Astrocyte of the cerebellum (primary cell): Measurements from ENCODE around the gene EIF4A2.
"Not testable (repeated sequence)": the region's sequence is repeated elsewhere in the genome, so short reads cannot be mapped to it uniquely, and the experiment has no call there.

Experiments
- DNase-seq: peaks from one replicate; pipeline ENCODE4 v3.0.0-alpha.2; 2011; ENCODE audit warnings: low read depth
- H3K4me3 ChIP-seq: 2 replicates; pipeline ENCODE4 v1.5.1; 2011; ENCODE audit warnings: mild to moderate bottlenecking, low read depth, low read length, moderate library complexity
- in situ Hi-C: cut with HindIII; loops from 2 replicates; pipeline ENCODE4 v1.10.0; 2017; ENCODE audit warnings: low sequenced_read_pairs
- TF ChIP-seq, protein P1 (sequence below): IDR thresholded peaks from 2 replicates; pipeline ENCODE4 v1.5.1; 2012; ENCODE audit warnings: low read length, low read depth, moderate library complexity, mild to moderate bottlenecking; ENCODE audit errors: missing control alignments

EIF4A2 gene

GRCh38 chr3:186818956-186819355 lies 35.6 kb downstream of the EIF4A2 start:
- in situ Hi-C loops: no loop called here
- no peak for DNase-seq
- TF ChIP-seq, protein P1, sequence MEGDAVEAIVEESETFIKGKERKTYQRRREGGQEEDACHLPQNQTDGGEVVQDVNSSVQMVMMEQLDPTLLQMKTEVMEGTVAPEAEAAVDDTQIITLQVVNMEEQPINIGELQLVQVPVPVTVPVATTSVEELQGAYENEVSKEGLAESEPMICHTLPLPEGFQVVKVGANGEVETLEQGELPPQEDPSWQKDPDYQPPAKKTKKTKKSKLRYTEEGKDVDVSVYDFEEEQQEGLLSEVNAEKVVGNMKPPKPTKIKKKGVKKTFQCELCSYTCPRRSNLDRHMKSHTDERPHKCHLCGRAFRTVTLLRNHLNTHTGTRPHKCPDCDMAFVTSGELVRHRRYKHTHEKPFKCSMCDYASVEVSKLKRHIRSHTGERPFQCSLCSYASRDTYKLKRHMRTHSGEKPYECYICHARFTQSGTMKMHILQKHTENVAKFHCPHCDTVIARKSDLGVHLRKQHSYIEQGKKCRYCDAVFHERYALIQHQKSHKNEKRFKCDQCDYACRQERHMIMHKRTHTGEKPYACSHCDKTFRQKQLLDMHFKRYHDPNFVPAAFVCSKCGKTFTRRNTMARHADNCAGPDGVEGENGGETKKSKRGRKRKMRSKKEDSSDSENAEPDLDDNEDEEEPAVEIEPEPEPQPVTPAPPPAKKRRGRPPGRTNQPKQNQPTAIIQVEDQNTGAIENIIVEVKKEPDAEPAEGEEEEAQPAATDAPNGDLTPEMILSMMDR: no peak
- no peak overlapping the region for H3K4me3 ChIP-seq

DNA sequence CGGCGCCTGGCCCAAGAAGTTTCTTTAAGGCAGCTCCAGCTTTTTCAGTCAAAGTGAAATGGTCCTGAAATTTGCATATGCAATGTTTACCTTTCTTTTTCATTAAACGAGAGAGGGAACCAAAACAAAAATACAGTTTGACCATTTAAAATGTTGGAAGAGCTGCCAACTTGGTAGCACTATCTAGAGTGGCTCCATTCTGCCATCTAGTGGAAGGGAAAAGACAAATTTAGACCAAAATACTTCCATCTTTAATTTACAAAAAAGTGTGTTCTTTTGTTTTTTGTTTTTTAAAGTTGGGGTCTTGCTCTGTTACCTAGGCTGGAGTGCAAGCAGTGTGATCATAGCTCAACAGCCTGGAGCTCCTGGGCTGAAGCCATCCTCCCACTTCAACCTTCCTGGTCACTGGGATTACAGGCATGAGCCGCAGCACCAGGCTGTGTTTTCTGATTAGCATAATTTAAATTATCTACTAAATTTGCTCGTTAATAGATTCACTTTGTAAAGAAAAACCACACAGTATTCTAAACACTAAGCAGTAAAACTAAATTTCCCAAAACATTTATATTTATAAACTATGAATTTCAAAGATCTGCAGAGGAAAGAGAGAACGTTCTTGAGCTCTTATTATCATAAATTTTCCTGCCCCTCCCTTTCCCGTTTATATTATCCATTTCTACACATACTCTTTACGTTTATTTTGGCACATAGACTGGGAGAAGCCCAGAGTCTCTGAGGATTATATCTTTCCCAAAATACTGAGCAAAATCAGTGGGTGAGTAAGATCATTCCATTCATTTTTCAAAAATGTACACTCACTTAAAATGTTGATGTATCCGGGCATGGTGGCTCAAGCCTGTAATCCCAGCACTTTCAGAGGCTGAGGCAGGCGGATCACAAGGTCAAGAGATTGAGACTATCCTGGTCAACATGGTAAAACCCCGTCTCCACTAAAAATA lies 38.3 kb downstream of the EIF4A2 start:
- peak; percentile 46 for DNase-seq
- in situ Hi-C loops: no loop called here
- TF ChIP-seq, protein P1: peak; percentile 70
- no peak overlapping the region for H3K4me3 ChIP-seq

- DNase-seq, H3K4me3 ChIP-seq, in situ Hi-C loops: not testable (repeated sequence)
Measured at GRCh38 chr3:186822388-186822759, 39.0 kb downstream of the EIF4A2 start.

- no peak overlapping the region for H3K4me3 ChIP-seq
- in situ Hi-C loops: no loop called here
- TF ChIP-seq, protein P1: no peak
- no peak for DNase-seq
Measured at GRCh38 chr3:186823386-186823785, 40.0 kb downstream of the EIF4A2 start.

DNA sequence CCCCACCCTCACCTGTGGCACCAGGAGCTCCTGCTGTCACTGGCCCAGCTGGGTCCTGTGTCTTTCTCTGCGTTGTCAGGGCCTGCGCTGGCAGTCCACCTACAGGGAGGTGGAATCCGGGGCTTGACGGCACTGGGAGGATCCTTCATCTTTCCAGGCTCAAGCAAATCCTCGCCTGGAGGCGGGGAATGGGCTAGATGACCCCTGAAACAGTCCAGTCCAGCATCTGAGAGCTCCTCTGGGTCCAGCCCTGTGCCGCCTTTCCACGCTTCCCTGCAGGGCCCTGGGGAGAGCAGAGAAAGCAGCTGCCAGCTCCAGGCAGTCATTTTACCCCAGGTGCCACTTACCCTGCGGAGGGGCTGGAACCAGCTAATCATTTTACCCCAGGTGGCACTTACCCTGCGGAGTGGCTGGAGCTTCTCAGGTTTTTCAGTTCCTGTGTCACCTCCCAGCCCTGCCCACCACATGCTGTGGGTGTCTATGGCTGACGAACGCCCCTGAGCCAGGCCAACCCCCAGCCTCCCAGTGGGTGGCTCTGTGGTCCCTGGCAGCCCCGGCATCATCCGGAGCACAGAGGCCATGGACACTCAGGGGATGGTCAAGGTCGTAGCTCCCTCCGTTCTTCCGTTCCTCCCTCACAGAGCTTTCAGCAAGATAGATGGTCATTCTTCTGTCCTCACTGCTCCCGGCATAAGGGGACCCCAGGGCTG lies 41.2 kb downstream of the EIF4A2 start:
- TF ChIP-seq, protein P1: no peak
- in situ Hi-C loops: no loop called here
- H3K4me3 ChIP-seq: no peak overlapping the region
- DNase-seq: no peak

GRCh38 chr3:186825294-186825821 lies 42.0 kb downstream of the EIF4A2 start:
- DNase-seq: no peak
- TF ChIP-seq, protein P1: no peak
- in situ Hi-C loops: no loop called here
- peak overlapping the region; percentile 19 for H3K4me3 ChIP-seq
